ENCODE measurements around the gene IRGC.

The IRGC gene

DNA sequence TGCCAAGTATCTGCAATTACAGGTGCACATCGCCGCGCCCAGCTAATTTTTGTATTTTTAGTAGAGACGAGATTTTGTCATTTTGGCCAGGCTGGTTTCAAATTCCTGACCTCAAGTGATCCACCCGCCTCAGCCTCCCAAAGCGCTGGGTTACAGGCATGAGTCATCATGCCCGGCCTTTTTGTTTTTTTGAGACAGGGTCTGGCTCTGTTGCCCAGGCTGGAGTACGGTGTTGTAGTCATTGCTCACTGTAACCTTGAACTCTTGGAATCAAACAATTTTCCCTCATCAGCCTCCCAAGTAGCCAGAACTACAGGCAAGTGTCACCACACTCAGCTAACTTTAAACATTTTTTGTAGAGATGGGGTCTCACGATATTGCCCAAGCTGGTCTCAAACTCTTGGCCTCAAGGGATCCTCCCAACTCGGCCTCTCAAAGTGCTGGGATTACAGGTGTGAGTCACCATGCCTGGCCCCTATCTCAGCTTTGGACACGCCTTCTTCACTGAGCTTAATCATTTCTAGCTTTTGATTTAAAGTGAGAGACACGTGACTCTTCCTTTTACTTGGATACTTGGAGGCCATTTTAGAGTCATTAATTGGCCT, 4.0 kb upstream of the IRGC start (continued):
- TF ChIP-seq ZNF121 (tag by site-specific recombination; IDR thresholded peaks at IDR 0.05) (peak; percentile 85), ZNF677 (tag by site-specific recombination; IDR thresholded peaks at IDR 0.05) (no peak), ZEB2 (tag by site-specific recombination; IDR thresholded peaks at IDR 0.05) (no peak), ZFP69B (tag by site-specific recombination; IDR thresholded peaks at IDR 0.05) (no peak), ZNF529 (tag by site-specific recombination; IDR thresholded peaks at IDR 0.05; ENCODE audit: insufficient replicate concordance) (no peak), HOXA7 (CRISPR knock-in tag; IDR thresholded peaks at IDR 0.05; ENCODE audit: borderline replicate concordance) (no peak), ZNF549 (tag by site-specific recombination; IDR thresholded peaks at IDR 0.05) (no peak)
- TF ChIP-seq, protein P1, sequence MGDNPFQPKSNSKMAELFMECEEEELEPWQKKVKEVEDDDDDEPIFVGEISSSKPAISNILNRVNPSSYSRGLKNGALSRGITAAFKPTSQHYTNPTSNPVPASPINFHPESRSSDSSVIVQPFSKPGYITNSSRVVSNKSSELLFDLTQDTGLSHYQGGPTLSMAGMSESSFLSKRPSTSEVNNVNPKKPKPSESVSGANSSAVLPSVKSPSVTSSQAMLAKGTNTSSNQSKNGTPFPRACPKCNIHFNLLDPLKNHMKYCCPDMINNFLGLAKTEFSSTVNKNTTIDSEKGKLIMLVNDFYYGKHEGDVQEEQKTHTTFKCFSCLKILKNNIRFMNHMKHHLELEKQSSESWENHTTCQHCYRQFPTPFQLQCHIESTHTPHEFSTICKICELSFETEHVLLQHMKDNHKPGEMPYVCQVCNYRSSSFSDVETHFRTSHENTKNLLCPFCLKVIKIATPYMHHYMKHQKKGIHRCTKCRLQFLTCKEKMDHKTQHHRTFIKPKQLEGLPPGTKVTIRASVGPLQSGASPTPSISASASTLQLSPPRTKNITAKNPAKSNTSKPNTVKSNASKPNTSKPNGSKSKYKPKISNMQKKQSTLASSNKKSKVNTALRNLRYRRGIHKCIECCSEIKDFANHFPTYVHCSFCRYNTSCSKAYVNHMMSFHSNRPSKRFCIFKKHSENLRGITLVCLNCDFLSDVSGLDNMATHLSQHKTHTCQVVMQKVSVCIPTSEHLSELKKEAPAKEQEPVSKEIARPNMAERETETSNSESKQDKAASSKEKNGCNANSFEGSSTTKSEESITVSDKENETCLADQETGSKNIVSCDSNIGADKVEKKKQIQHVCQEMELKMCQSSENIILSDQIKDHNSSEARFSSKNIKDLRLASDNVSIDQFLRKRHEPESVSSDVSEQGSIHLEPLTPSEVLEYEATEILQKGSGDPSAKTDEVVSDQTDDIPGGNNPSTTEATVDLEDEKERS (tag by site-specific recombination; IDR thresholded peaks at IDR 0.05): peak; percentile 86; the same call in 1 of the 2 replicates
- TF ChIP-seq, protein P2, sequence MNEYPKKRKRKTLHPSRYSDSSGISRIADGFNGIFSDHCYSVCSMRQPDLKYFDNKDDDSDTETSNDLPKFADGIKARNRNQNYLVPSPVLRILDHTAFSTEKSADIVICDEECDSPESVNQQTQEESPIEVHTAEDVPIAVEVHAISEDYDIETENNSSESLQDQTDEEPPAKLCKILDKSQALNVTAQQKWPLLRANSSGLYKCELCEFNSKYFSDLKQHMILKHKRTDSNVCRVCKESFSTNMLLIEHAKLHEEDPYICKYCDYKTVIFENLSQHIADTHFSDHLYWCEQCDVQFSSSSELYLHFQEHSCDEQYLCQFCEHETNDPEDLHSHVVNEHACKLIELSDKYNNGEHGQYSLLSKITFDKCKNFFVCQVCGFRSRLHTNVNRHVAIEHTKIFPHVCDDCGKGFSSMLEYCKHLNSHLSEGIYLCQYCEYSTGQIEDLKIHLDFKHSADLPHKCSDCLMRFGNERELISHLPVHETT (tag by site-specific recombination; IDR thresholded peaks at IDR 0.05): peak; percentile 46; the same call in 1 of the 2 replicates
- TF ChIP-seq, protein P3, sequence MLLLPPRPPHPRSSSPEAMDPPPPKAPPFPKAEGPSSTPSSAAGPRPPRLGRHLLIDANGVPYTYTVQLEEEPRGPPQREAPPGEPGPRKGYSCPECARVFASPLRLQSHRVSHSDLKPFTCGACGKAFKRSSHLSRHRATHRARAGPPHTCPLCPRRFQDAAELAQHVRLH (tag by site-specific recombination; IDR thresholded peaks at IDR 0.05): peak; percentile 41; the same call in 1 of the 2 replicates
- TF ChIP-seq, protein P4, sequence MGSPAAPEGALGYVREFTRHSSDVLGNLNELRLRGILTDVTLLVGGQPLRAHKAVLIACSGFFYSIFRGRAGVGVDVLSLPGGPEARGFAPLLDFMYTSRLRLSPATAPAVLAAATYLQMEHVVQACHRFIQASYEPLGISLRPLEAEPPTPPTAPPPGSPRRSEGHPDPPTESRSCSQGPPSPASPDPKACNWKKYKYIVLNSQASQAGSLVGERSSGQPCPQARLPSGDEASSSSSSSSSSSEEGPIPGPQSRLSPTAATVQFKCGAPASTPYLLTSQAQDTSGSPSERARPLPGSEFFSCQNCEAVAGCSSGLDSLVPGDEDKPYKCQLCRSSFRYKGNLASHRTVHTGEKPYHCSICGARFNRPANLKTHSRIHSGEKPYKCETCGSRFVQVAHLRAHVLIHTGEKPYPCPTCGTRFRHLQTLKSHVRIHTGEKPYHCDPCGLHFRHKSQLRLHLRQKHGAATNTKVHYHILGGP (tag by site-specific recombination; IDR thresholded peaks at IDR 0.05): no peak

DNA sequence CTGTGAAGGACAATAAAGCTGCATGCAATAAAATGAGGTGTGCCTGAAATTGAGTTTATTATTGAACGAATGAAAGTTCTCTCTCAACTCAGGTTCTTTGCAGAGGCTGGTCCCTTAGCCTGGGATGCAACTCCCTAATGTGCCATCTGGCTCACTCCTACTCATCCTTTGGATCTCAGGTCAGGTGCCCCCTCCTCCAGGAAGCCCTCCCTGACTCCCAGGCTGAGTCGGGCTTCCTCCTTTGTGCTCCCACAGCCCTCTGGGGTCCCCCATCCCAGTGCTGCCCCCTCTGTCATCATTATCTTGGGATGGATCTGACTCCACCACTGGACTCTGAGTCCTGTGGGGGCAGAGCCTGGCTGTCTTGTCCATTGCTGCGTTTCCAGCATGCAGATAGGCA, 2.7 kb upstream of the IRGC start:
- no peaks in the 10 kb centered on the region; the same call in 1 of the 2 replicates for H3K4me1 ChIP-seq (ENCODE audit: control insufficient read depth, insufficient read depth, low read length)
- CTCF ChIA-PET: interaction anchor here (0.7 to 1.2 kb wide), 5 partner anchors 8 to 40 kb away, joined by 3 to 8 read pairs (median 3); no protein-coding TSS in a partner anchor
- H3K4me3 ChIP-seq (ENCODE audit: low read depth, low read length): no peak overlapping the region
- POLR2A ChIA-PET: interaction anchor here (0.6 to 0.7 kb wide), 2 partner anchors 12 to 452 kb away, joined by 3 to 4 read pairs; partner anchors contain the start of gene ZNF226
- H3K27ac ChIP-seq (ENCODE audit: extremely low read depth, low read depth, low read length): no peak overlapping the region
- H3K9me3 ChIP-seq (ENCODE audit: control insufficient read depth, insufficient read depth, low read depth, low read length): peaks cover 4% of the 10 kb centered on the region
- no peak for TF ChIP-seq HOXC10 (CRISPR knock-in tag; IDR thresholded peaks at IDR 0.05)
- no peak for TF ChIP-seq ZNF596 (tag by site-specific recombination; IDR thresholded peaks at IDR 0.05)
- TF ChIP-seq, protein P5, sequence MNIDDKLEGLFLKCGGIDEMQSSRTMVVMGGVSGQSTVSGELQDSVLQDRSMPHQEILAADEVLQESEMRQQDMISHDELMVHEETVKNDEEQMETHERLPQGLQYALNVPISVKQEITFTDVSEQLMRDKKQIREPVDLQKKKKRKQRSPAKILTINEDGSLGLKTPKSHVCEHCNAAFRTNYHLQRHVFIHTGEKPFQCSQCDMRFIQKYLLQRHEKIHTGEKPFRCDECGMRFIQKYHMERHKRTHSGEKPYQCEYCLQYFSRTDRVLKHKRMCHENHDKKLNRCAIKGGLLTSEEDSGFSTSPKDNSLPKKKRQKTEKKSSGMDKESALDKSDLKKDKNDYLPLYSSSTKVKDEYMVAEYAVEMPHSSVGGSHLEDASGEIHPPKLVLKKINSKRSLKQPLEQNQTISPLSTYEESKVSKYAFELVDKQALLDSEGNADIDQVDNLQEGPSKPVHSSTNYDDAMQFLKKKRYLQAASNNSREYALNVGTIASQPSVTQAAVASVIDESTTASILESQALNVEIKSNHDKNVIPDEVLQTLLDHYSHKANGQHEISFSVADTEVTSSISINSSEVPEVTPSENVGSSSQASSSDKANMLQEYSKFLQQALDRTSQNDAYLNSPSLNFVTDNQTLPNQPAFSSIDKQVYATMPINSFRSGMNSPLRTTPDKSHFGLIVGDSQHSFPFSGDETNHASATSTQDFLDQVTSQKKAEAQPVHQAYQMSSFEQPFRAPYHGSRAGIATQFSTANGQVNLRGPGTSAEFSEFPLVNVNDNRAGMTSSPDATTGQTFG (tag by site-specific recombination; IDR thresholded peaks at IDR 0.05; ENCODE audit: borderline replicate concordance): no peak
- no peak for TF ChIP-seq ZNF266 (tag by site-specific recombination; IDR thresholded peaks at IDR 0.05; ENCODE audit: low read depth)
- TF ChIP-seq ZNF621 (tag by site-specific recombination; IDR thresholded peaks at IDR 0.05): no peak
- no peak for TF ChIP-seq KLF9 (tag by site-specific recombination; IDR thresholded peaks at IDR 0.05; ENCODE audit: low read depth)
- no peak for TF ChIP-seq ZSCAN23 (tag by site-specific recombination; IDR thresholded peaks at IDR 0.05)
- no peak for TF ChIP-seq ZNF433 (tag by site-specific recombination; IDR thresholded peaks at IDR 0.05; ENCODE audit: low read depth)
- no peak for TF ChIP-seq OSR2 (tag by site-specific recombination; IDR thresholded peaks at IDR 0.05)
- TF ChIP-seq ZNF138 (tag by site-specific recombination; IDR thresholded peaks at IDR 0.05; ENCODE audit: borderline replicate concordance): no peak
- no peak for TF ChIP-seq ZBTB1 (tag by site-specific recombination; IDR thresholded peaks at IDR 0.05)
- TF ChIP-seq ZNF777 (tag by site-specific recombination; IDR thresholded peaks at IDR 0.05; ENCODE audit: borderline replicate concordance): no peak
- TF ChIP-seq SP7 (tag by site-specific recombination; IDR thresholded peaks at IDR 0.05): no peak
- TF ChIP-seq ZNF792 (tag by site-specific recombination; IDR thresholded peaks at IDR 0.05): no peak
- no peaks in the 10 kb centered on the region for H3K36me3 ChIP-seq (ENCODE audit: control insufficient read depth in 2 of 2, insufficient read depth in 1 of 2, low read length in 2 of 2)
